Type B pancreatic cell (in vitro differentiated cells): ENCODE measurements around the gene PAQR7. TPM values are rescaled to one million over a fixed set of nuclear protein-coding genes. Genes with fewer than 3 reads are reported as not detected.

Experiments
- DNase-seq: peaks from one replicate; pipeline ENCODE4 v3.0.0; 2021; ENCODE audit warnings: mixed read lengths; ENCODE audit not compliant: unreplicated experiment; ENCODE audit errors: extremely low spot score
- H3K27ac Mint-ChIP-seq: 2 replicates; pipeline ENCODE4 v1.8.0; 2021; ENCODE audit warnings: mild to moderate bottlenecking, mixed read lengths
- H3K27me3 Mint-ChIP-seq: 2 replicates; pipeline ENCODE4 v1.8.0; 2021; ENCODE audit warnings: mixed read lengths
- H3K36me3 Mint-ChIP-seq: 2 replicates; pipeline ENCODE4 v1.8.0; 2021; ENCODE audit warnings: mixed read lengths
- H3K4me1 Mint-ChIP-seq: one replicate; pipeline ENCODE4 v1.8.0; 2021; ENCODE audit warnings: mixed read lengths; ENCODE audit not compliant: unreplicated experiment
- H3K4me3 Mint-ChIP-seq: 2 replicates; pipeline ENCODE4 v1.8.0; 2021; ENCODE audit warnings: mild to moderate bottlenecking, mixed read lengths
- H3K9me3 Mint-ChIP-seq: 2 replicates; pipeline ENCODE4 v1.8.0; 2021; ENCODE audit warnings: mixed read lengths
- total RNA-seq: library from RNA; stranded (reverse); gene quantifications from 2 replicates; pipeline ENCODE4 v1.2.1, GENCODE V29; 2021; ENCODE audit warnings: low replicate concordance
- TF ChIP-seq, protein P1 (sequence below): fragments of 200-600 bp; sonication (generic); conservative IDR thresholded peaks from 2 replicates; pipeline ENCODE4 v1.5.0; 2021; ENCODE audit warnings: antibody characterized with exemption, mild to moderate bottlenecking

PAQR7 gene
- total RNA-seq, 1 donor from 2014 or later = 24.3 TPM

DNA sequence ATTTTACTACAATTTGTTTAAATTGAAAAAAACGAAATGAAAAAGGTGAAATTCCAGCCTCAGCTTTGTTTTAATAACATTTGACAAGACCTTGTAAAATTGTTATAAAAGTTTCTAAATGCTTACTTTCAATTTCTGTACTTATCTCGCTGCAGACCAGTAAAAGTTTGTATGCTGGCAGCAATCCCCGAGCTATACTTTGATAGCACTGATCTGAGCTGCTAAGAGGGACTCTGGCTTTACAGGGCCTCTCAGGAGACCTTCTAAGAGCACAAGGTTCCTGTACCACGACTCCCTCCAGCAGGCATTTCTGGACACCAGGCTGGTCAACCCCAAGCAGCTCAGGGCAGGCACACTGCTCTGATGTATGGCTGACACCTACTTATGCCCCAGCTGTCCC lies 17.6 kb upstream of the PAQR7 start:
- no peak for DNase-seq
- TF ChIP-seq, protein P1, sequence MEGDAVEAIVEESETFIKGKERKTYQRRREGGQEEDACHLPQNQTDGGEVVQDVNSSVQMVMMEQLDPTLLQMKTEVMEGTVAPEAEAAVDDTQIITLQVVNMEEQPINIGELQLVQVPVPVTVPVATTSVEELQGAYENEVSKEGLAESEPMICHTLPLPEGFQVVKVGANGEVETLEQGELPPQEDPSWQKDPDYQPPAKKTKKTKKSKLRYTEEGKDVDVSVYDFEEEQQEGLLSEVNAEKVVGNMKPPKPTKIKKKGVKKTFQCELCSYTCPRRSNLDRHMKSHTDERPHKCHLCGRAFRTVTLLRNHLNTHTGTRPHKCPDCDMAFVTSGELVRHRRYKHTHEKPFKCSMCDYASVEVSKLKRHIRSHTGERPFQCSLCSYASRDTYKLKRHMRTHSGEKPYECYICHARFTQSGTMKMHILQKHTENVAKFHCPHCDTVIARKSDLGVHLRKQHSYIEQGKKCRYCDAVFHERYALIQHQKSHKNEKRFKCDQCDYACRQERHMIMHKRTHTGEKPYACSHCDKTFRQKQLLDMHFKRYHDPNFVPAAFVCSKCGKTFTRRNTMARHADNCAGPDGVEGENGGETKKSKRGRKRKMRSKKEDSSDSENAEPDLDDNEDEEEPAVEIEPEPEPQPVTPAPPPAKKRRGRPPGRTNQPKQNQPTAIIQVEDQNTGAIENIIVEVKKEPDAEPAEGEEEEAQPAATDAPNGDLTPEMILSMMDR = no peak
- Mint-ChIP-seq H3K4me1 (peaks cover 43% of the 10 kb centered on the region), H3K4me3 (no peak overlapping the region), H3K36me3 (peaks cover 6% of the 10 kb centered on the region), H3K27me3 (no peaks in the 10 kb centered on the region), H3K9me3 (peaks cover 4% of the 10 kb centered on the region), H3K27ac (peak overlapping the region; percentile 31)

DNA sequence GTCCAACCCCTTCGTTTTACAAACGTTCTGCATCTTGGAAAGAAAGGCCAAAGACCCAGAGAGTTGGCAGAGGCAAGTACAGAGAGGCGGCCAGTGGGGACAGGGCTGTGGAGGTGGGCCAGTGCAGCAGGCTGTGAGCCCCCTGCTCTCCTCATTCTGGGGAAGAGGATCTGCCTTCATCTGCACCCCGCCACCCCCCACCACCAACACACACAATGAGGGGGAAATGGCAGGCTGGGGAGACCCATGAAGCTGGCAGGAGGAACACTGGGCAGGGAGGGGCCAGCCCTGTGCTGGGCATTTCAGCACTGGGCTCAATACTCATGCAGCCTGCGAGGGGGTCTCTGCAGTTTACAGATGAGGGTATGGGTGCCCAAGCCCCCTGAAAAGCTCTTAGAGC lies 16.1 kb upstream of the PAQR7 start:
- peak overlapping the region; percentile 17 for H3K4me3 Mint-ChIP-seq
- peaks cover 6% of the 10 kb centered on the region for H3K36me3 Mint-ChIP-seq
- peaks cover 41% of the 10 kb centered on the region for H3K4me1 Mint-ChIP-seq
- H3K27ac Mint-ChIP-seq = peak overlapping the region; percentile 98
- TF ChIP-seq, protein P1 = no peak
- peaks cover 4% of the 10 kb centered on the region for H3K9me3 Mint-ChIP-seq
- H3K27me3 Mint-ChIP-seq = no peaks in the 10 kb centered on the region
- no peak for DNase-seq

DNA sequence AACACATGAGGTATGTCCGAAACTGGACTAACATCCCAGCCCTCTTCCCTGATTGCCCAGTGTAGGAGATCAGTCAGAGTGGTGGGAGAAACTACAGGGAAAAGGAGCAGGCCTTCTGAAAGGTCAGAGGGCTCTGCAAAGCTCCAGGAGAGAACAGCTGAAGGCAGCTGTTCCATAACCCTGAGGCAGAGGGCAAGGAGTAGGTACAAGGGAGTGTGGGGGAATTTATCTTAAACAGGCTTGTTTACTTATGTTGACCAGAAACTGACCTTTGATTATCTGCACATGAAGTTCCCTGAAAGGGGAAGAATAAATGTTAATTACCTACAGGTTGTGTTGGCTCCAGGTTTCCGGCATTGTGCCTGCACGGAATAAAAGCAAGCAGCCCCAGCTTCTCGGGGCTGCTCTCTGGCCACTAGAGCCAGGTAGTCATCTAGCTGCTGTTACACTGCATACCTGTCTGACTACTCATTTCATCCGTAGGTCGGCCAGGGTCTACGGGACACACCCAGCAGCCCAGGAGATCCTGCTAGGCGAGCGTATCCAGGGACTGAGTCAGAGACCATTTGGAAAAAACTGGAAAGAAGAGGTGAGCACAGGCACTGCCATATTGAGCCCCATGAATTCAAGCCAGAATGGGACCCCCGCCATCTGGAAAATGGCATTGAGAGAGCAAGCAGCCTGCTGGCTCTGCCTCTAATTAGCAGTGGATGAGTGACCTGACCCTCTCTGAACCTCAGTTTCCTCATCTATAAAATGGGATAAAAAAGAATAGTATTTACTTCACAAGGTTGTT lies 14.9 kb upstream of the PAQR7 start:
- Mint-ChIP-seq H3K9me3 (peaks cover 4% of the 10 kb centered on the region), H3K27me3 (no peaks in the 10 kb centered on the region), H3K4me3 (peak overlapping the region; percentile 73), H3K4me1 (peaks cover 37% of the 10 kb centered on the region), H3K27ac (peak overlapping the region; percentile 98), H3K36me3 (peaks cover 3% of the 10 kb centered on the region)
- no peak for DNase-seq
- TF ChIP-seq, protein P1 = no peak

DNA sequence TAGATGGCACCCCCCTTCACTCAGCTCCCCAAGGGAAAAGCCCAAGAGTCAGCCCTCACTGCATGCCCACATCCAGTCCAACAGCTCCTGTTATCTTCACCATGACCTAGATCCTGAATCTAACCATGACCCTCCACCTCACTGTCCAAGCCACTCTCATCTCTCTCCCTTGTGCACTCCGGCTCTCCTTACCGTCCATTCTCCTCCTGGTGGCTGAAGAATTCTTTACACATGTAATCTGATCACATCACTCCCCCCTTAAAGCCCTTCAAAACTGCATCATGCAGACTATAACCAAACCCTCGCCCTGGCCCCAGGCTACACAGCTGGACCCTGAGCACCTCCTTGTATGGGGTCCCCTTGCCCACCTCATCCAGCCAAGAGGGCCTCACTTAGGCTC lies 14.0 kb upstream of the PAQR7 start:
- H3K4me3 Mint-ChIP-seq = peak overlapping the region; percentile 73
- peaks cover 33% of the 10 kb centered on the region for H3K4me1 Mint-ChIP-seq
- no peaks in the 10 kb centered on the region for H3K36me3 Mint-ChIP-seq
- H3K27ac Mint-ChIP-seq = peak overlapping the region; percentile 98
- H3K27me3 Mint-ChIP-seq = no peaks in the 10 kb centered on the region
- no peak for DNase-seq
- TF ChIP-seq, protein P1 = peak; percentile 39
- peaks cover 4% of the 10 kb centered on the region for H3K9me3 Mint-ChIP-seq

DNA sequence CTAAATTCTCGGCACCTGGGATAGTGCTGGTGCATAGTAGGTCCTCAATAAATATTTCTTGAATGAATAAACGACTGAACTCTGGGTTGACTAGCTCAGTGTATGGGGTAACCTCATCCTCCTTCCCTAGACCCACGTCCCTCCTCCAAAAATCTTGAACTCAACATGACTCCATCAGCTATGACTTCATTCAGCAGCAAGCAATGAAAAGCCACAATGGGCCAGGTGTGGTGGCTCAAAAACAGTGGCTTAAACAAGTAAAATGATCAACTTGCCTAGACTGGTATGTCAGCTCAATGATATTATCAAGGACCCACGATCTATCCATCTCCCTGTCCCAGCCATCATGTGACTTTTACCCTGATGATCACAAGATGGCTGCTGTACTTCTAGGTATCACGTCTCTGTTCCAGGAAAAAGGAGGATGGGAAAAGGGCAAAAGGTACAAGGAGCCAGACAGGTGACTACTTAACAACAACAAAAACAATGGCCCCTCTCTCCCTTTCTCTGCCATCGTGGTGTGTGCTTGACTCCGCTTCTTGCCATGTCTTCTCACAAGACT lies 13.0 kb upstream of the PAQR7 start:
- peaks cover 4% of the 10 kb centered on the region for H3K9me3 Mint-ChIP-seq
- H3K27ac Mint-ChIP-seq = peak overlapping the region; percentile 98
- H3K36me3 Mint-ChIP-seq = no peaks in the 10 kb centered on the region
- DNase-seq = no peak
- no peaks in the 10 kb centered on the region for H3K27me3 Mint-ChIP-seq
- peaks cover 33% of the 10 kb centered on the region for H3K4me1 Mint-ChIP-seq
- TF ChIP-seq, protein P1 = no peak
- peak overlapping the region; percentile 27 for H3K4me3 Mint-ChIP-seq
